GM18873 (cell line): Measurements from ENCODE around the gene ASIC2.

Source experiments
- ATAC-seq: cut with Tn5 transposase; IDR thresholded peaks from one replicate; pipeline ENCODE4 v1.9.1; 2021; ENCODE audit warnings: mild to moderate bottlenecking, moderate library complexity, moderate number of reproducible peaks; ENCODE audit not compliant: unreplicated experiment, low FRiP score

Gene ASIC2

DNA sequence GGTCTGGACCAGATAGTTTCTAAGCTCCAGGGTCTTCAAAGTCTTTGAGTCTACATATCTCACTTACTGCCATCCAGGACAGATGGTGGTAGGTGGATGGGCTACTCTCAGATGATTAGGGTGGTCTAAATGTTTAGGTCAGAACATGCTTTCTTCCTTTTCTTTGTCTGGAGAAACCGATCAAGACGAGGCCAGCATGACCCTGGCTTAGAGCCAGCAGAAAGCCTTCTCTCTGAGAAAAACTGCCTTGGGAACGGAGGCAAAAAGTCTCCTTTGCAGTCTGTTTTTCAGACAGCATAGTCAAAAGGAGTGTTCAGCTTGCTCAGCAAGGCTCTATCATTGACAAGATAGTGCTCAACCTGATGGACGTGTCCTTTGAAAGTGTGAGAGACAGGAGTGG lies 252.6 kb downstream of the ASIC2 start:
- ATAC-seq = no peak

DNA sequence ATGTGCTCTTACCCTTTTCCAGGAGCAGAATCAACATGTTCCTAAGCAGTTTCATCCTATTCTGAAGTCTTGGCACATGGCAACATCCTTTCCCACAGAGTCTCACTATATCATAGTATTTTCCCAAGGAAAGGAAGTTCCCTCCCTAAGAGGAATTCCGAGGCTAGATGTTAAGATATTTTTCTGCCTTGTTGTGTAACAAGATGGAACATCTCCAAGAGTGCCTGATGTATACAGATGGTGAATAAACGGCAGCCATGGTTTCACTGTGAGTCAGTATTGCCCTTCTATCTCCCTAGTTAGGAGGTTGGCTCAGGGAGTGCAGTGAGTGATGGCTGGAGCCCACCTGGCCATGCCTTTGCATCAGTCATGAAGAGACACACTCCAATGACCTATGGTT lies 253.2 kb downstream of the ASIC2 start:
- ATAC-seq = no peak

DNA sequence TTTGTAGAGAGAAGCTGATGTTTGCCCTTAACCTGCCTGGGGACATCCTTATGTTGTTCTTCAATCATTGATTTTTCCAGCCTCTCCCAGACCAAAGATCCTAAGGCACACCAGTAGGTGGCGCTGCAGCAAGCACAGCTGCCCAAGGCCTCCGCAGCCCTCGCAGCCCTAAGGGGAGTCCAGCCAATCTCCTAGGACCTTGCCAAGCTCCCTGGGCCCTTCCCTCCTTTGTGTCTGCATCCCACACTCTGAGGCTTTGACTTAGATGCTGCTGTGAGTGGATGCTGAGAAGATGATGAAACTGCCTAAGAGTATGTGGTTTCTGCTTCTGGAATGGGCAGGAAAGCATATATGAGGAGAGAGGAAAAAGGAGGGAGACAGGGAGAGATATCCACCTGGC lies 254.4 kb downstream of the ASIC2 start:
- ATAC-seq = no peak

- ATAC-seq = no peak
Observed at GRCh38 chr17:33033176-33033575, 259.9 kb downstream of the ASIC2 start.

DNA sequence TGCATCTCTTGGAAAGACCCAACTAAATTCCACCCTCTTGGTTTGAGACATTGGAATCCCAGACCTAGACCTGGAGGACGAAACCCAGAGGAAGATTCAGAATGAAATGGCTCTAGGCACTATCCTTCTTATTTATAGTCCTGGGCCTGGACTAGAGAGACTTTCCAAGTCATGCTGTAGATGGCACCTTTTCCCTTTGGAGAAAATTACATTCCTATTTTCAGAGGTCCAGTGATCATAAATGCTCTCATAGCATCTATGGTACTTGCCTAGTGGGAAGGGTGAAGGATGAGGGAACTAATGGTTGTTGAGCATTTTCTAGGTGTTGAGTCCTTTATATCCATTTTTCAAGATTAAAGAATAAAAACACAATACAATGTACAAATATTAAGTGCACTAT lies 264.3 kb downstream of the ASIC2 start:
- ATAC-seq = no peak

DNA sequence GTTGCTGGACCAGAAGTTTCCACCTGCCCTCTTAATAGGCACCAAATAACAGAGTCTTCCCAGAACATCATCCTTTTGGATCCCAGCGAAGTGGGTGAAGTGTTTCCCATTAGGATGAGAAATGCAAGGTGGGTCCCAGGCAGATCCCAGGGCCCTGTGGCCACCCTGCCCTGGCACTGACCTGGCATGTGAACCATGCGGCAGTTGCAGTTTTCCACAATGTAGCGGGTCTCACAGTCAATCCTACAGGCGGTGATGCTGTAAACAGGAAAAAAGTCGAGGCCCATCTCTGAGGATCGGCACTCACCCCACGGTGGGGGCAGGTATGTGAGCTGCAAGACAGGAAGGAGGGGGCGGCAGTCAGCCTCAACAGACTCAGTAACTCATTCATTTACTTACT lies 265.0 kb downstream of the ASIC2 start:
- ATAC-seq = no peak

DNA sequence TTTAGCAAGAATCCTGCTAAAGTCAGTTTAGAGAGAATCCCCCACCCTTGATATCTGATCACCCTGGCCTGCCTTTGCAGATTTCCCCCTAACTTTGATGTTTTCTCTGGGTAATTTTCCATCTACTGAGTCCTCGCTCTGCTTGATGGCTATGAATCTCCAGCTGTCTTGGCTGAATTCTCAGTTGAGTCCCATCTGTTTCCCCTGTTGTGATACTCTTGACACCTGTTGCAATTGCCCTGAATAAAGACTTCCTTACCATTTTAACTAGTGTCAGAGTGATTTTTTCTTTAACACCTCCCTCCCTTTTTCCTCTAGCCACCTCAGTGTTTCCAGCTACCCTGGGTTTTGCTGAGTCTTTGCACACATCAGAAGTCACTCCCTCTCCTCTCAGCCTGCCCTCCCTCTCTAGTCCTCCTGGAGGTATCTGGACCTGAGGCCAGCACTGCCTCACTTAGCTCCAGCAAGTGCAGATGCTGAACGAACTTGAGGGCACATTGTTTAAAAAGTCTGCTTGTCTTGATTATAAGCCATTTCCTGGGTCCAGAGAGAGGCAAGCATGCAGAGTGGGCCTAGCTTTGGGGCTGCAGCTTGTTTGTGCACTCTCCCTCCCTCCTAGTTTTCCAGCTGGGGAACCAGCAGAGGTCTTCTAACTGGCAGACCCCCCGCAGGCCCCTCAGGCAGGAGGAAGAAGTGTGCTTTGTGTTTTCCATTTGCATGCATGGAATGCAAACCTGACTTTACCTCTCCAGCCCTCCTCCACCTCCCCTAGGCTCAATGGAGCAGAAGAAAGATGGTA lies 268.2 kb downstream of the ASIC2 start:
- ATAC-seq = no peak

GRCh38 chr17:33023790-33024189 lies 269.3 kb downstream of the ASIC2 start:
- no peak for ATAC-seq

GRCh38 chr17:33021731-33022408 lies 271.2 kb downstream of the ASIC2 start:
- no peak for ATAC-seq

GRCh38 chr17:33019161-33019890 lies 273.8 kb downstream of the ASIC2 start:
- no peak for ATAC-seq

DNA sequence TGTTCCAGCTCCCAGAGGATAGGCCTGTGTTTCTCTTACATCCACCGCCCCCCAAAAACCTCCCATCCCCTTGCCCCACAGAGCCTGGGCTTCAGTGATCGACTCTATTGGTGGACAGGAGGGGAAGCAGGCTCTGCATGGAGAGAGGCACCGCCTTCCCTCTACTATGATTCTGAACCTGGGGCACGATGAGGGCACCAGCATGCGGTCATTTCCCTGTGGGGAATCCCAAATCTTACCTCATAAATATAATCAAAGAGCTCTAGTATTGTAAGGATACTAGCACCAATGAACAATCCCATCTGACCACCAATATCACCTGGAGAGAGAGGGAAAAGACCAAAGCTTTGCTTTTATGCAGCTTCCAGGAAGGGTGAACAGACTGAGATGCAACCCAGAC lies 275.7 kb downstream of the ASIC2 start:
- ATAC-seq = no peak

- ATAC-seq = no peak
Observed at GRCh38 chr17:33016920-33017319, 276.2 kb downstream of the ASIC2 start.

GRCh38 chr17:33015716-33016346 lies 277.3 kb downstream of the ASIC2 start:
- no peak for ATAC-seq

GRCh38 chr17:33014751-33015150 lies 278.3 kb downstream of the ASIC2 start:
- no peak for ATAC-seq

GRCh38 chr17:33013596-33014375 lies 279.3 kb downstream of the ASIC2 start:
- no peak for ATAC-seq

- ATAC-seq = no peak
Observed at GRCh38 chr17:33012522-33013033, 280.5 kb downstream of the ASIC2 start.

DNA sequence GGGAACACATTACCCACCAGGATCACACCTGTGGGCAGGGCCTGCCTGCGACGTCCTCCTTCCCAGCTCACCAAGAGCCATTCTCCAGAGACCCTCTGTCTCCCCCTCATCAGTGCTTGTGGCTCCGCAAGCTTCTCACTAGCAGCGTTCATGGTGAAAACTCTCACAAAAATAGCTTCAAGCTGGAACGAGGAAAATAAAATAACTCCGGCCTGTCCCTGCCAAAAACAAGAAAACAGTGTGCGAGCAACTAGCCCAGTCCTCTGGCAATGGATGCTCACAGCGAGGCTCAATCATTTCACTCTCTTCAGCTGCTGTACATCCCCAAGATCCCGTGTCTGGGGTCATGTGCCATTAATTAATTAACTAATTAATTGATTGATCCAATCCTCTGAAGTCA lies 283.5 kb downstream of the ASIC2 start:
- ATAC-seq = no peak

DNA sequence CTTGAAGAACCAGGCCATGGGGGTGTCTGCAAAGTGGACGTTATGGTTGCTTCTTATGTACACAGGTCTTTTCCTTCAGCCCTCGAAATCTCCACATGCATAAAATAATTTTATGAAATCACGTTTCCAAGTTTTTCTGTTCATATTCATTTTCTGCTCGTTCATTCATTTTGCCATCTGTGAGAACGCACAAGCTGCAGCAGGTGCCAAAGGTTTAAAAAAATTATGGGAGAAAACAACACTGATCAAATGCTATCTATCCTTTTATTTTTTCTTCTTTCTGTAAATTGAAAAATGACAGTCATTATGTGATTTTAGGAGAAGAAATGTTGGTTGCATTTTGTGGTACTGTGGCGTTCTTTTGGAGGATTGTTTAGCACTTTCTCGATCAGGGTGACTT lies 285.9 kb downstream of the ASIC2 start:
- no peak for ATAC-seq

GRCh38 chr17:33002246-33002645 lies 290.8 kb downstream of the ASIC2 start:
- no peak for ATAC-seq

- no peak for ATAC-seq
Observed at GRCh38 chr17:32998887-32999228, 294.2 kb downstream of the ASIC2 start.
